K562 (cell line): ENCODE data around the gene LAMA3. TPM values are rescaled to one million over a fixed set of nuclear protein-coding genes. Genes with fewer than 3 reads are reported as not detected.

Source experiments
- ATAC-seq: fragments of 200-7000 bp; cut with Tn5 transposase; 3 replicates; pipeline ENCODE4 v1.9.1; 2020; ENCODE audit warnings: moderate library complexity
- BruUV-seq: library from RNA; stranded (reverse); fragments of 400-500 nt; replicated peaks from 2 replicates; lab custom pipeline; 2021; lab: Mats Ljungman, UMichigan
- CTCF ChIA-PET: fragments of 300-600 bp; formaldehyde crosslinking; extraction: SDS; loops from one replicate; lab custom pipeline; 2021; ENCODE audit warnings: low intra/inter-chr PET ratio; lab: Yijun Ruan, JAX
- POLR2A ChIA-PET: fragments of 300-600, 350-650 bp; sonication (Branson Sonifier 250); formaldehyde crosslinking; extraction: SDS; loops from one replicate; lab custom pipeline; 2021; ENCODE audit warnings: antibody characterized with exemption, inconsistent platforms; lab: Yijun Ruan, JAX
- DNase-seq, 4 experiments: peaks; one replicate each; pipeline versions ENCODE4 v3.0.0 to v3.0.0-alpha.2; 2011 to 2018; ENCODE audit warnings: low spot score in 3 of 4, mixed read lengths in 3 of 4; ENCODE audit errors: extremely low read depth in 1 of 4
- FAIRE-seq: peaks from 2 replicates; lab custom pipeline; 2011; peaks lifted over from hg19 to GRCh38; lab: Jason Lieb, UNC
- H2AFZ ChIP-seq: 2 replicates; pipeline ENCODE4 v1.6.0; 2011; ENCODE audit warnings: low read depth, low read length, control low read depth, inconsistent platforms
- H3K27ac ChIP-seq: fragments of 200-600 bp; 3 replicates; pipeline ENCODE4 v1.8.0; 2011; ENCODE audit warnings: low read depth, mild to moderate bottlenecking, control low read depth, inconsistent platforms, low read length, moderate library complexity, mixed read lengths; ENCODE audit errors: extremely low read depth
- H3K27me3 ChIP-seq, 2 experiments: fragments of 300-600 bp in 1 of 2; 2 replicates in 1 of 2; 3 replicates in 1 of 2; pipeline versions ENCODE4 v1.6.0 to v1.8.0; 2011; ENCODE audit warnings: inconsistent platforms in 2 of 2, low read length in 2 of 2, mild to moderate bottlenecking in 1 of 2, mixed read lengths in 1 of 2, moderate library complexity in 1 of 2; ENCODE audit not compliant: control insufficient read depth in 2 of 2, insufficient read depth in 2 of 2
- H3K36me3 ChIP-seq: fragments of 300-600 bp; 3 replicates; pipeline ENCODE4 v1.8.0; 2011; ENCODE audit warnings: mild to moderate bottlenecking, low read length, inconsistent platforms; ENCODE audit not compliant: control insufficient read depth, insufficient read depth
- H3K4me1 ChIP-seq, 2 experiments: fragments of 200-600 bp in 1 of 2; replicated peaks in 1 of 2; 2 replicates in 1 of 2; 3 replicates in 1 of 2; pipeline versions ENCODE4 v1.5.1 to v1.8.0; 2011; ENCODE audit warnings: inconsistent platforms in 2 of 2, low read length in 2 of 2, mild to moderate bottlenecking in 1 of 2, mixed read lengths in 1 of 2, moderate library complexity in 1 of 2; ENCODE audit not compliant: control insufficient read depth in 2 of 2, insufficient read depth in 2 of 2
- H3K4me2 ChIP-seq: 2 replicates; pipeline ENCODE4 v1.6.1; 2011; ENCODE audit warnings: low read length, control low read depth, inconsistent platforms, mixed read lengths; ENCODE audit not compliant: insufficient read depth
- H3K4me3 ChIP-seq: fragments of 200-600 bp; sonication (generic), shearing (Covaris generic); 2 replicates; pipeline ENCODE4 v1.5.1; 2016; ENCODE audit warnings: control low read depth, inconsistent platforms
- H3K79me2 ChIP-seq: fragments of 200-600 bp; 3 replicates; pipeline ENCODE4 v1.8.0; 2011; ENCODE audit warnings: low read length, inconsistent platforms; ENCODE audit not compliant: control insufficient read depth, insufficient read depth
- H3K9ac ChIP-seq, 2 experiments: 2 replicates each; pipeline versions ENCODE4 v1.6.0 to v1.6.1; 2011; ENCODE audit warnings: low read depth in 2 of 2, low read length in 2 of 2, control low read depth in 1 of 2, inconsistent platforms in 1 of 2, mild to moderate bottlenecking in 1 of 2, mixed read lengths in 1 of 2; ENCODE audit not compliant: insufficient read depth in 1 of 2
- H3K9me1 ChIP-seq: one replicate; pipeline ENCODE4 v1.6.0; 2011; ENCODE audit warnings: inconsistent platforms, mild to moderate bottlenecking, low read length, moderate library complexity; ENCODE audit not compliant: control insufficient read depth, insufficient read depth
- H3K9me3 ChIP-seq: replicated peaks from 2 replicates; pipeline ENCODE4 v1.5.1; 2011; ENCODE audit warnings: low read depth, low read length, inconsistent platforms; ENCODE audit not compliant: control insufficient read depth, insufficient read depth
- H4K20me1 ChIP-seq: replicated peaks from 2 replicates; pipeline ENCODE4 v1.6.1; 2011; ENCODE audit warnings: low read length, inconsistent platforms, mixed read lengths; ENCODE audit not compliant: control insufficient read depth, insufficient read depth
- CBX5 ChIP-seq: IDR thresholded peaks from 2 replicates; pipeline ENCODE4 v1.6.1; 2014; ENCODE audit warnings: low read depth, borderline replicate concordance
- NBN ChIP-seq: fragments of 450-650 bp; IDR thresholded peaks from 2 replicates; pipeline ENCODE4 v1.6.1; 2016; ENCODE audit warnings: low read depth, mild to moderate bottlenecking
- PHF8 ChIP-seq: fragments of 200-600 bp; sonication (generic); IDR thresholded peaks from 2 replicates; pipeline ENCODE4 v1.6.1; 2012; ENCODE audit warnings: mixed run types, mild to moderate bottlenecking, inconsistent platforms, low read length, moderate library complexity, borderline replicate concordance
- RBFOX2 ChIP-seq: fragments of 200-400 bp; formaldehyde crosslinking; IDR thresholded peaks from 2 replicates; pipeline ENCODE4 v1.6.1; 2017; ENCODE audit warnings: low read depth, mild to moderate bottlenecking, low read length, moderate library complexity
- TSC22D4 ChIP-seq: fragments of 450-650 bp; IDR thresholded peaks from 2 replicates; pipeline ENCODE4 v1.6.1; 2016; ENCODE audit warnings: missing genetic modification characterization, missing biosample characterization, control low read depth
- USF2 ChIP-seq: sonication (generic); formaldehyde crosslinking; IDR thresholded peaks from 2 replicates; pipeline ENCODE4 v1.5.0; 2020; ENCODE audit warnings: missing genetic modification reagents
- ZNF174 ChIP-seq: fragments of 250-450 bp; sonication (Bioruptor Pico); IDR thresholded peaks from 2 replicates; pipeline ENCODE4 v1.4.0; 2020; ENCODE audit warnings: mild to moderate bottlenecking
- WGBS: fragments of 100-300 bp; shearing (Covaris generic); methylation state at CpG from one replicate; pipeline ENCODE4 v1.1.6; 2016; ENCODE audit warnings: low coverage, mixed read lengths; ENCODE audit not compliant: insufficient coverage; ENCODE audit errors: missing lambda C conversion rate; 5-methylcytosine and 5-hydroxymethylcytosine counted together
- in situ Hi-C: fragments of 300-500 bp; cut with MboI; formaldehyde crosslinking; loops from 4 replicates; pipeline ENCODE4 v1.15.0; 2018; ENCODE audit warnings: inconsistent platforms, mixed read lengths
- intact Hi-C: fragments of 100-400 bp; cut with micrococcal nuclease; formaldehyde crosslinking; loops from 2 replicates; pipeline ENCODE4 v1.14.2; 2022
- polyA plus RNA-seq, 8 experiments: library from polyadenylated mRNA; depleted of rRNA in 4 of 8; stranded (reverse) in 5 of 8; unstranded in 3 of 8; fragments of >200 nt; fragmentation: Nextera tagmentation in 2 of 8; fragmentation: Illumina TruSeq in 1 of 8; extraction: Ambion mirVana in 2 of 8; extraction: Trizol in 1 of 8; gene quantifications; 2 replicates each; pipeline versions ENCODE4 v1.2.1 to v1.2.3, GENCODE V29; 2011 to 2014; ENCODE audit warnings: inconsistent platforms in 1 of 8, missing spikeins in 1 of 8
- total RNA-seq, 7 experiments: library from RNA; depleted of rRNA in 6 of 7; stranded (reverse); fragments of >200 nt in 6 of 7; fragmentation: Illumina TruSeq in 2 of 7; extraction: Trizol in 2 of 7; gene quantifications; 2 replicates each; pipeline versions ENCODE4 v1.2.1 to v1.2.3, GENCODE V29; 2011 to 2021; ENCODE audit warnings: low replicate concordance in 1 of 7

The LAMA3 gene
- total and polyA plus RNA-seq, 9 of the 15 experiments (the other 6 are each of a cell fraction or from before 2014, with no cell fraction given) = 0.07 TPM; not detected in 8

DNA sequence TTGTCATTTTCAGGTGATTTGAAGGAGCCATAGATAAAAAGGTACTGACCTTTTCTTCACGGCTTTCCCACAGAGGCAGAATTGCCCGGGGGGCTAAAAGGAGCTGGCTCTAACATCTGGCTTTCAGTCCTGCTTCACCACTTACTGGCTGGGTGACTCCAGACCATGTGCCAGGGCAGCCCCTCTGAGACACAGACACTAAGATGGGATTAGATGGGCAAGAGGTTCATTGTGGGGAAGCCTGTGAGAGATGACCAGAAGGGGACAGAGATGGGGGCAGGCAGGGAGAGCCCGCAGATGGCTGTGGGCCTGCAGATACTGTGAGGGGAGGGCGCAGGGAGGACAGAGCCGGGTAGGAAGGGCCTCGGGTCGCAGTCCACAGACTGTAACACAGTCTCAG lies 250.6 kb downstream of the LAMA3 start:
- CTCF ChIA-PET = no interaction called here
- POLR2A ChIA-PET = no interaction called here
- Histone ChIP-seq H3K4me2 (no peak overlapping the region), H3K27ac (no peak overlapping the region), H3K9me3 (no peaks in the 10 kb centered on the region), H3K27me3 (peaks cover 0 to 2% of the 10 kb centered on the region in 2 experiments; a peak in 2 of 5 replicates), H2AFZ (no peak overlapping the region), H3K79me2 (no peaks in the 10 kb centered on the region), H4K20me1 (no peaks in the 10 kb centered on the region), H3K9me1 (no peaks in the 10 kb centered on the region), H3K4me1 (no peaks in the 10 kb centered on the region), H3K36me3 (no peaks in the 10 kb centered on the region), H3K4me3 (no peak overlapping the region), H3K9ac (no peak overlapping the region)
- ATAC-seq = no peak
- intact Hi-C loops (no loop called here), in situ Hi-C loops (no loop called here)
- DNase-seq = no peak
- TF ChIP-seq ZNF174 (CRISPR knock-in tag) (no peak), USF2 (CRISPR knock-in tag) (no peak), NBN (no peak), RBFOX2 (no peak), TSC22D4 (tag) (no peak), PHF8 (no peak), CBX5 (no peak)
- 1% methylated on average over 7 of the region's 7 CpGs for WGBS
- BruUV-seq = no TSS peak
- FAIRE-seq = no peak
